ENCODE results near the gene AAK1.

Gene AAK1

GRCh38 chr2:69499966-69500365 is 143.6 kb downstream of the AAK1 start:
- no peak for TF ChIP-seq CTCF (IDR thresholded peaks at IDR 0.05; ENCODE audit: extremely low read depth, missing control alignments)
- no peak for DNase-seq (ENCODE audit: low spot score)

- DNase-seq (ENCODE audit: low spot score) = peak; percentile 32
Observed at GRCh38 chr2:69499242-69499641, 144.3 kb downstream of the AAK1 start.

GRCh38 chr2:69495861-69496260 is 147.7 kb downstream of the AAK1 start:
- no peak for TF ChIP-seq CTCF (IDR thresholded peaks at IDR 0.05; ENCODE audit: extremely low read depth, missing control alignments)
- DNase-seq (ENCODE audit: low spot score) = no peak

More at GRCh38 chr2:69499242-69499641, 144.3 kb downstream of the AAK1 start:
- TF ChIP-seq CTCF (IDR thresholded peaks at IDR 0.05; ENCODE audit: extremely low read depth, missing control alignments) = no peak

- no peak for DNase-seq (ENCODE audit: low spot score)
- TF ChIP-seq CTCF (IDR thresholded peaks at IDR 0.05; ENCODE audit: extremely low read depth, missing control alignments) = no peak
Observed at GRCh38 chr2:69495008-69495407, 148.5 kb downstream of the AAK1 start.

- no peak for DNase-seq (ENCODE audit: low spot score)
Observed at GRCh38 chr2:69494126-69494525, 149.4 kb downstream of the AAK1 start.

GRCh38 chr2:69493268-69493667 is 150.3 kb downstream of the AAK1 start:
- TF ChIP-seq CTCF (IDR thresholded peaks at IDR 0.05; ENCODE audit: extremely low read depth, missing control alignments) = no peak
- DNase-seq (ENCODE audit: low spot score) = no peak

More at GRCh38 chr2:69494126-69494525, 149.4 kb downstream of the AAK1 start:
- no peak for TF ChIP-seq CTCF (IDR thresholded peaks at IDR 0.05; ENCODE audit: extremely low read depth, missing control alignments)

- no peak for DNase-seq (ENCODE audit: low spot score)
- no peak for TF ChIP-seq CTCF (IDR thresholded peaks at IDR 0.05; ENCODE audit: extremely low read depth, missing control alignments)
Observed at GRCh38 chr2:69491864-69492263, 151.7 kb downstream of the AAK1 start.
